Kasumi-1 (cell line): ENCODE measurements around the gene KIRREL3.

Experiments
- DNase-seq, 2 experiments: peaks; one replicate each; lab custom pipeline; 2025; lab: John Stamatoyannopoulos, UW

The KIRREL3 gene

GRCh38 chr11:126510621-126511370 is 489.8 kb downstream of the KIRREL3 start:
- no peak for DNase-seq

GRCh38 chr11:126507646-126508045 is 492.9 kb downstream of the KIRREL3 start:
- no peak for DNase-seq

- DNase-seq = no peak
Measured at GRCh38 chr11:126506789-126507188, 493.8 kb downstream of the KIRREL3 start.

GRCh38 chr11:126502982-126503381 is 497.6 kb downstream of the KIRREL3 start:
- DNase-seq = no peak

GRCh38 chr11:126502159-126502558 is 498.4 kb downstream of the KIRREL3 start:
- no peak for DNase-seq

- DNase-seq = no peak
Measured at GRCh38 chr11:126501641-126502040, 498.9 kb downstream of the KIRREL3 start.

GRCh38 chr11:126500981-126501380 is 499.6 kb downstream of the KIRREL3 start:
- no peak for DNase-seq

GRCh38 chr11:126499131-126499752 is 501.3 kb downstream of the KIRREL3 start:
- DNase-seq = peak; percentile 6 to 52

GRCh38 chr11:126498281-126498680 is 502.3 kb downstream of the KIRREL3 start:
- DNase-seq = no peak

- no peak for DNase-seq
Measured at GRCh38 chr11:126497581-126498122, 502.9 kb downstream of the KIRREL3 start.

GRCh38 chr11:126496576-126497337 is 503.8 kb downstream of the KIRREL3 start:
- DNase-seq = no peak

GRCh38 chr11:126495281-126496220 is 505.0 kb downstream of the KIRREL3 start:
- DNase-seq = no peak

- no peak for DNase-seq
Measured at GRCh38 chr11:126494831-126495230, 505.7 kb downstream of the KIRREL3 start.

GRCh38 chr11:126492331-126493082 is 508.1 kb downstream of the KIRREL3 start:
- no peak for DNase-seq

- DNase-seq = no peak
Measured at GRCh38 chr11:126491092-126491491, 509.5 kb downstream of the KIRREL3 start.

- no peak for DNase-seq
Measured at GRCh38 chr11:126489836-126490660, 510.5 kb downstream of the KIRREL3 start.

- DNase-seq = no peak
Measured at GRCh38 chr11:126488591-126489370, 511.8 kb downstream of the KIRREL3 start.

GRCh38 chr11:126487711-126488110 is 512.9 kb downstream of the KIRREL3 start:
- peak in 1 of 2 experiments; percentile 16 for DNase-seq
